SK-N-SH treated with all-trans-retinoic acid at 6 μM for 48 hours (cell line): Measurements from ENCODE around the gene ASIC3.

Experiments
- ATAC-seq: fragments of 200-7000 bp; cut with Tn5 transposase; 3 replicates; pipeline ENCODE4 v1.9.1; 2020; ENCODE audit warnings: mild to moderate bottlenecking, moderate library complexity
- ARNTL ChIP-seq: fragments of 450-650 bp; formaldehyde crosslinking; IDR thresholded peaks from 2 replicates; pipeline ENCODE4 v1.5.0; 2020; ENCODE audit warnings: low read depth, mild to moderate bottlenecking, moderate library complexity, borderline replicate concordance
- BACH2 ChIP-seq: fragments of 250-450 bp; sonication (Bioruptor Pico); IDR thresholded peaks from 2 replicates; pipeline ENCODE4 v1.9.0; 2021; ENCODE audit warnings: mild to moderate bottlenecking, borderline replicate concordance
- CREB5 ChIP-seq: fragments of 250-450 bp; sonication (Bioruptor Pico); IDR thresholded peaks from 2 replicates; pipeline ENCODE4 v1.5.1; 2020; ENCODE audit warnings: low read depth, mild to moderate bottlenecking, moderate library complexity
- CSDC2 ChIP-seq: fragments of 250-450 bp; sonication (Bioruptor Pico); IDR thresholded peaks from 2 replicates; pipeline ENCODE4 v1.5.0; 2020; ENCODE audit warnings: mild to moderate bottlenecking, moderate library complexity
- CSRNP3 ChIP-seq: fragments of 250-450 bp; sonication (Bioruptor Pico); IDR thresholded peaks from 2 replicates; pipeline ENCODE4 v1.5.1; 2021; ENCODE audit warnings: mild to moderate bottlenecking, moderate library complexity
- ESRRG ChIP-seq: fragments of 250-450 bp; sonication (Bioruptor Pico); IDR thresholded peaks from 2 replicates; pipeline ENCODE4 v1.6.1; 2021; ENCODE audit warnings: mild to moderate bottlenecking
- GLIS3 ChIP-seq: fragments of 250-450 bp; sonication (Bioruptor Pico); IDR thresholded peaks from 2 replicates; pipeline ENCODE4 v1.5.0; 2020; ENCODE audit warnings: mild to moderate bottlenecking, moderate library complexity
- ISL1 ChIP-seq: fragments of 250-450 bp; sonication (Bioruptor Pico); IDR thresholded peaks from 2 replicates; pipeline ENCODE4 v2.1.2; 2022; ENCODE audit warnings: mild to moderate bottlenecking, moderate library complexity
- OSR1 ChIP-seq: fragments of 250-450 bp; sonication (Bioruptor Pico); IDR thresholded peaks from 2 replicates; pipeline ENCODE4 v1.8.0; 2022; ENCODE audit warnings: moderate library complexity, mild to moderate bottlenecking, inconsistent platforms
- PATZ1 ChIP-seq: fragments of 250-450 bp; sonication (Bioruptor Pico); IDR thresholded peaks from 2 replicates; pipeline ENCODE4 v1.8.0; 2020; ENCODE audit warnings: mild to moderate bottlenecking, moderate library complexity, borderline replicate concordance
- POU6F1 ChIP-seq: fragments of 250-450 bp; sonication (Bioruptor Pico); IDR thresholded peaks from 2 replicates; pipeline ENCODE4 v1.8.0; 2021; ENCODE audit warnings: low read depth, mild to moderate bottlenecking, moderate library complexity, borderline replicate concordance
- PPARA ChIP-seq: fragments of 250-450 bp; sonication (Bioruptor Pico); IDR thresholded peaks from 2 replicates; pipeline ENCODE4 v1.5.0; 2020; ENCODE audit warnings: mild to moderate bottlenecking, borderline replicate concordance
- SNAI2 ChIP-seq: fragments of 250-450 bp; sonication (Bioruptor Pico); IDR thresholded peaks from 2 replicates; pipeline ENCODE4 v1.5.0; 2020; ENCODE audit warnings: mild to moderate bottlenecking, moderate library complexity
- TCF4 ChIP-seq: fragments of 250-450 bp; sonication (Bioruptor Pico); IDR thresholded peaks from 2 replicates; pipeline ENCODE4 v1.8.0; 2021; ENCODE audit warnings: mild to moderate bottlenecking, moderate library complexity, borderline replicate concordance
- TOX ChIP-seq: fragments of 250-450 bp; sonication (Bioruptor Pico); IDR thresholded peaks from 2 replicates; pipeline ENCODE4 v1.8.0; 2021; ENCODE audit warnings: mild to moderate bottlenecking, moderate library complexity, borderline replicate concordance
- TSHZ2 ChIP-seq: fragments of 250-450 bp; sonication (Bioruptor Pico); IDR thresholded peaks from 2 replicates; pipeline ENCODE4 v1.5.0; 2020; ENCODE audit warnings: mild to moderate bottlenecking, moderate library complexity
- ZC3H10 ChIP-seq: fragments of 250-450 bp; sonication (Bioruptor Pico); IDR thresholded peaks from 2 replicates; pipeline ENCODE4 v1.5.1; 2021; ENCODE audit warnings: mild to moderate bottlenecking, moderate library complexity
- ZFP3 ChIP-seq: fragments of 250-450 bp; sonication (Bioruptor Pico); IDR thresholded peaks from 2 replicates; pipeline ENCODE4 v1.5.0; 2020; ENCODE audit warnings: mild to moderate bottlenecking, moderate library complexity
- ZFP30 ChIP-seq: fragments of 450-650 bp; formaldehyde crosslinking; IDR thresholded peaks from 2 replicates; pipeline ENCODE4 v1.5.0; 2022; ENCODE audit warnings: mild to moderate bottlenecking, moderate library complexity
- ZNF565 ChIP-seq: fragments of 450-650 bp; formaldehyde crosslinking; conservative IDR thresholded peaks from 2 replicates; pipeline ENCODE4 v1.5.0; 2020; ENCODE audit warnings: low read depth, mild to moderate bottlenecking, moderate library complexity
- ZNF70 ChIP-seq: fragments of 450-650 bp; formaldehyde crosslinking; IDR thresholded peaks from 2 replicates; pipeline ENCODE4 v1.5.0; 2020; ENCODE audit warnings: mild to moderate bottlenecking, moderate library complexity
- ZNF8 ChIP-seq: fragments of 450-650 bp; formaldehyde crosslinking; IDR thresholded peaks from 2 replicates; pipeline ENCODE4 v1.5.0; 2020; ENCODE audit warnings: mild to moderate bottlenecking, moderate library complexity

ASIC3 gene

GRCh38 chr7:151064993-151065392, 16.7 kb downstream of the ASIC3 start:
- no peak for TF ChIP-seq ZFP3 (CRISPR knock-in tag)
- TF ChIP-seq SNAI2 (CRISPR knock-in tag) = no peak
- no peak for TF ChIP-seq ZNF565 (CRISPR knock-in tag)
- TF ChIP-seq ZNF8 (CRISPR knock-in tag) = no peak
- TF ChIP-seq ZC3H10 (CRISPR knock-in tag) = no peak
- TF ChIP-seq POU6F1 = no peak
- TF ChIP-seq PPARA (CRISPR knock-in tag) = no peak
- no peak for TF ChIP-seq TOX
- TF ChIP-seq ARNTL (CRISPR knock-in tag) = no peak
- no peak for TF ChIP-seq GLIS3 (CRISPR knock-in tag)
- no peak for TF ChIP-seq CSDC2
- no peak for TF ChIP-seq OSR1
- TF ChIP-seq BACH2 (CRISPR knock-in tag) = no peak
- no peak for TF ChIP-seq CSRNP3 (CRISPR knock-in tag)
- TF ChIP-seq TSHZ2 (CRISPR knock-in tag) = no peak
- no peak for TF ChIP-seq ZFP30 (CRISPR knock-in tag)
- TF ChIP-seq TCF4 = no peak
- no peak for TF ChIP-seq ESRRG (CRISPR knock-in tag)
- no peak for TF ChIP-seq CREB5 (CRISPR knock-in tag)
- ATAC-seq = no peak

GRCh38 chr7:151065516-151065915, 17.2 kb downstream of the ASIC3 start:
- TF ChIP-seq CSDC2 (no peak), ZC3H10 (CRISPR knock-in tag) (no peak), ZNF565 (CRISPR knock-in tag) (no peak), ZFP3 (CRISPR knock-in tag) (no peak), TOX (no peak), ZNF70 (CRISPR knock-in tag) (no peak), GLIS3 (CRISPR knock-in tag) (no peak), ISL1 (CRISPR knock-in tag) (no peak), PATZ1 (CRISPR knock-in tag) (no peak), ESRRG (CRISPR knock-in tag) (no peak), BACH2 (CRISPR knock-in tag) (no peak), ZFP30 (CRISPR knock-in tag) (no peak), ARNTL (CRISPR knock-in tag) (no peak), OSR1 (no peak), SNAI2 (CRISPR knock-in tag) (no peak)
- ATAC-seq = no peak
